ENCODE measurements around the gene RHOC. TPM values are rescaled to one million over a fixed set of nuclear protein-coding genes. Genes with fewer than 3 reads are reported as not detected.

Gene RHOC
- 4.3 and 8.2 TPM in 2 replicates for polyA plus RNA-seq

GRCh38 chr1:112706505-112707220 is at the start of gene RHOC:
Gene RHOC (minus strand): TSS chr1:112707127. CDS start chr1:112703799, 3,328 bp downstream.

GRCh38 chr1:112715264-112716053 is 8.5 kb upstream of the RHOC start, which contains the start of gene PPM1J:
Gene PPM1J (minus strand): TSS chr1:112715332. CDS start chr1:112715301, 31 bp downstream.

GRCh38 chr1:112674440-112674985 is 32.4 kb downstream of the RHOC start, which contains the start of gene MOV10:
Gene MOV10 (plus strand): TSS chr1:112674659. CDS start chr1:112674913, 254 bp downstream.

Other genes with a start within 250 kb of the RHOC start
- 1.3 and 2.2 TPM in 2 replicates for gene WNT2B, start 198.2 kb downstream of the RHOC start, polyA plus RNA-seq
- 15.9 and 28.1 TPM in 2 replicates for gene ST7L, start 88.0 kb downstream of the RHOC start, polyA plus RNA-seq
- gene CAPZA1, start 87.3 kb downstream of the RHOC start, polyA plus RNA-seq = 156 and 220 TPM in 2 replicates
- 0.85 TPM in 1 of 2 replicates, not detected in the other for gene MOV10, start 32.5 kb downstream of the RHOC start, polyA plus RNA-seq
- gene PPM1J, start 8.2 kb upstream of the RHOC start, polyA plus RNA-seq = 12.6 and 24.7 TPM in 2 replicates
- gene SLC16A1, start 249.1 kb upstream of the RHOC start, polyA plus RNA-seq = 69.1 and 112 TPM in 2 replicates